Activated naive CD4-positive, alpha-beta T cell treated with anti-CD3 and anti-CD28 coated beads for 36 hours (primary cell): ENCODE data around the gene TEX44. TPM values are rescaled to one million over a fixed set of nuclear protein-coding genes. Genes with fewer than 3 reads are reported as not detected.

Experiments
- CTCF ChIA-PET: fragments of 350-600 bp; sonication (Branson Sonifier 250); formaldehyde crosslinking; loops from one replicate; lab custom pipeline; 2021; ENCODE audit warnings: antibody characterized with exemption; lab: Charles Lee
- DNase-seq: peaks from one replicate; pipeline ENCODE4 v3.0.0-alpha.2; 2020
- H3K27ac Mint-ChIP-seq: one replicate; pipeline ENCODE4 v1.8.0; 2021; ENCODE audit warnings: mild to moderate bottlenecking, mixed read lengths
- H3K27me3 Mint-ChIP-seq: one replicate; pipeline ENCODE4 v1.8.0; 2021; ENCODE audit warnings: low read depth, mixed read lengths
- H3K36me3 Mint-ChIP-seq: one replicate; pipeline ENCODE4 v1.8.0; 2021; ENCODE audit warnings: low read depth, mixed read lengths
- H3K4me1 Mint-ChIP-seq: one replicate; pipeline ENCODE4 v1.8.0; 2021; ENCODE audit warnings: low read depth, mixed read lengths
- H3K4me3 Mint-ChIP-seq: one replicate; pipeline ENCODE4 v1.8.0; 2021; ENCODE audit warnings: mild to moderate bottlenecking, moderate library complexity, mixed read lengths
- H3K9me3 Mint-ChIP-seq: one replicate; pipeline ENCODE4 v1.8.0; 2021; ENCODE audit warnings: mixed read lengths
- intact Hi-C: fragments of 100-400 bp; cut with micrococcal nuclease; formaldehyde crosslinking; loops from one replicate; pipeline ENCODE4 v1.15.1; 2023
- total RNA-seq, 2 experiments: library from RNA; stranded (reverse); gene quantifications; one replicate each; pipeline ENCODE4 v1.2.3, GENCODE V29; 2021

Gene TEX44
- total RNA-seq, 2 experiments from 2014 or later: not detected

- CTCF ChIA-PET: interaction anchor here (0.6 to 1.2 kb wide), 2 partner anchors 13 to 93 kb away, joined by 3 read pairs; no protein-coding TSS in a partner anchor
- intact Hi-C loops: no loop called here
- H3K36me3 Mint-ChIP-seq: no peaks in the 10 kb centered on the region
- no peaks in the 10 kb centered on the region for H3K9me3 Mint-ChIP-seq
- no peak overlapping the region for H3K27ac Mint-ChIP-seq
- no peaks in the 10 kb centered on the region for H3K27me3 Mint-ChIP-seq
- no peak overlapping the region for H3K4me3 Mint-ChIP-seq
- peaks cover 2% of the 10 kb centered on the region for H3K4me1 Mint-ChIP-seq
- no peak for DNase-seq
Measured at GRCh38 chr2:231597627-231598026, 5.0 kb downstream of the TEX44 start.

GRCh38 chr2:231600619-231601355, 8.1 kb downstream of the TEX44 start:
- Mint-ChIP-seq H3K4me3 (no peak overlapping the region), H3K27ac (no peak overlapping the region), H3K36me3 (no peaks in the 10 kb centered on the region), H3K27me3 (no peaks in the 10 kb centered on the region), H3K4me1 (peaks cover 7% of the 10 kb centered on the region), H3K9me3 (no peaks in the 10 kb centered on the region)
- DNase-seq: no peak
- intact Hi-C loops: loop anchor here (1.0 kb wide), 4 partner anchors 37 to 118 kb away; partner anchors contain the start of gene NMUR1
- CTCF ChIA-PET: interaction anchor here (0.5 to 5.1 kb wide), 28 partner anchors 8 to 121 kb away, joined by 3 to 60 read pairs (median 4); partner anchors contain the start of gene TEX44

GRCh38 chr2:231601356-231602229, 8.9 kb downstream of the TEX44 start:
- Mint-ChIP-seq H3K27me3 (no peaks in the 10 kb centered on the region), H3K4me1 (peaks cover 7% of the 10 kb centered on the region), H3K27ac (no peak overlapping the region), H3K36me3 (no peaks in the 10 kb centered on the region), H3K4me3 (no peak overlapping the region), H3K9me3 (no peaks in the 10 kb centered on the region)
- DNase-seq: peak; percentile 91
- CTCF ChIA-PET: interaction anchor here (0.6 to 5.1 kb wide), 27 partner anchors 9 to 200 kb away, joined by 3 to 60 read pairs (median 4); partner anchors contain the start of gene TEX44
- intact Hi-C loops: loop anchor here (1.0 kb wide), 4 partner anchors 38 to 119 kb away; partner anchors contain the start of gene NMUR1

GRCh38 chr2:231602859-231603467, 10.3 kb downstream of the TEX44 start:
- H3K36me3 Mint-ChIP-seq: no peaks in the 10 kb centered on the region
- peaks cover 7% of the 10 kb centered on the region for H3K4me1 Mint-ChIP-seq
- intact Hi-C loops: no loop called here
- CTCF ChIA-PET: interaction anchor here (0.7 to 5.1 kb wide), 6 partner anchors 9 to 122 kb away, joined by 3 to 60 read pairs (median 6); no protein-coding TSS in a partner anchor
- H3K9me3 Mint-ChIP-seq: no peaks in the 10 kb centered on the region
- DNase-seq: no peak
- no peaks in the 10 kb centered on the region for H3K27me3 Mint-ChIP-seq
- no peak overlapping the region for H3K27ac Mint-ChIP-seq
- peak overlapping the region; percentile 32 for H3K4me3 Mint-ChIP-seq

GRCh38 chr2:231604101-231604684, 11.5 kb downstream of the TEX44 start:
- CTCF ChIA-PET: interaction anchor here (0.9 kb wide), 1 partner anchor 72 kb away, joined by 3 read pairs; no protein-coding TSS in a partner anchor
- peak overlapping the region; percentile 39 for H3K4me3 Mint-ChIP-seq
- no peaks in the 10 kb centered on the region for H3K9me3 Mint-ChIP-seq
- intact Hi-C loops: loop anchor here (1.0 kb wide), 1 partner anchor 8 kb away; no protein-coding TSS in a partner anchor
- H3K27ac Mint-ChIP-seq: no peak overlapping the region
- DNase-seq: no peak
- peaks cover 7% of the 10 kb centered on the region for H3K4me1 Mint-ChIP-seq
- no peaks in the 10 kb centered on the region for H3K36me3 Mint-ChIP-seq
- H3K27me3 Mint-ChIP-seq: no peaks in the 10 kb centered on the region

GRCh38 chr2:231604685-231605606, 12.3 kb downstream of the TEX44 start:
- Mint-ChIP-seq H3K4me1 (peaks cover 7% of the 10 kb centered on the region), H3K27ac (no peak overlapping the region), H3K9me3 (no peaks in the 10 kb centered on the region), H3K4me3 (peak overlapping the region; percentile 53), H3K27me3 (no peaks in the 10 kb centered on the region), H3K36me3 (no peaks in the 10 kb centered on the region)
- intact Hi-C loops: loop anchor here (1.0 kb wide), 1 partner anchor 7 kb away; no protein-coding TSS in a partner anchor
- DNase-seq: peak; percentile 92
- CTCF ChIA-PET: interaction anchor here (0.6 to 10.8 kb wide), 4 partner anchors 42 to 131 kb away, joined by 3 to 201 read pairs (median 4); no protein-coding TSS in a partner anchor

- intact Hi-C loops: no loop called here
- H3K4me1 Mint-ChIP-seq: peaks cover 11% of the 10 kb centered on the region
- no peaks in the 10 kb centered on the region for H3K27me3 Mint-ChIP-seq
- no peaks in the 10 kb centered on the region for H3K36me3 Mint-ChIP-seq
- H3K9me3 Mint-ChIP-seq: no peaks in the 10 kb centered on the region
- no peak overlapping the region for H3K27ac Mint-ChIP-seq
- peak overlapping the region; percentile 27 for H3K4me3 Mint-ChIP-seq
- no peak for DNase-seq
- CTCF ChIA-PET: interaction anchor here (0.6 to 10.8 kb wide), 2 partner anchors 69 to 130 kb away, joined by 4 to 201 read pairs; no protein-coding TSS in a partner anchor
Measured at GRCh38 chr2:231605607-231606091, 13.0 kb downstream of the TEX44 start.

- H3K36me3 Mint-ChIP-seq: no peaks in the 10 kb centered on the region
- H3K27ac Mint-ChIP-seq: no peak overlapping the region
- no peaks in the 10 kb centered on the region for H3K27me3 Mint-ChIP-seq
- no peaks in the 10 kb centered on the region for H3K9me3 Mint-ChIP-seq
- H3K4me1 Mint-ChIP-seq: peaks cover 18% of the 10 kb centered on the region
- H3K4me3 Mint-ChIP-seq: no peak overlapping the region
- CTCF ChIA-PET: interaction anchor here (0.5 to 10.8 kb wide), 2 partner anchors 46 to 68 kb away, joined by 3 to 201 read pairs; no protein-coding TSS in a partner anchor
- intact Hi-C loops: no loop called here
- no peak for DNase-seq
Measured at GRCh38 chr2:231606941-231607340, 14.3 kb downstream of the TEX44 start.

- CTCF ChIA-PET: interaction anchor here (0.6 to 10.8 kb wide), 17 partner anchors 10 to 113 kb away, joined by 3 to 201 read pairs (median 6); partner anchors contain the start of gene PTMA
- Mint-ChIP-seq H3K27me3 (no peaks in the 10 kb centered on the region), H3K4me3 (peak overlapping the region; percentile 81), H3K27ac (peak overlapping the region; percentile 98), H3K9me3 (no peaks in the 10 kb centered on the region), H3K4me1 (peaks cover 43% of the 10 kb centered on the region), H3K36me3 (no peaks in the 10 kb centered on the region)
- peak; percentile 90 for DNase-seq
- intact Hi-C loops: loop anchor here (1.0 to 2.0 kb wide), 11 partner anchors 7 to 175 kb away; partner anchors contain the start of genes COPS7B, PDE6D and PTMA
Measured at GRCh38 chr2:231611273-231612108, 18.8 kb downstream of the TEX44 start.
